Natural killer cell (primary cell): ENCODE data around the gene SP110. TPM values are rescaled to one million over a fixed set of nuclear protein-coding genes. Genes with fewer than 3 reads are reported as not detected.

Experiments
- ATAC-seq, 3 donors: fragments of 150-1000 bp in 2 of 3; fragments of 200-7000 bp in 1 of 3; cut with Tn5 transposase; 1 replicate in 1 of 3; 2 replicates in 2 of 3; pipeline ENCODE4 v1.10.0; 2021; ENCODE audit warnings: mild to moderate bottlenecking in 2 of 3, moderate library complexity in 2 of 3
- DNase-seq, 2 donors: peaks; one replicate each; pipeline versions ENCODE4 v3.0.0 to v3.0.0-alpha.2; 2013 to 2021; ENCODE audit warnings: mixed read lengths in 1 of 2
- H3K27ac ChIP-seq: one replicate; pipeline ENCODE4 v1.5.1; 2013; ENCODE audit warnings: mild to moderate bottlenecking, low read length
- H3K27me3 ChIP-seq: one replicate; pipeline ENCODE4 v1.6.1; 2013; ENCODE audit warnings: low read length; ENCODE audit not compliant: control insufficient read depth, insufficient read depth
- H3K36me3 ChIP-seq: one replicate; pipeline ENCODE4 v1.6.1; 2013; ENCODE audit warnings: low read length; ENCODE audit not compliant: control insufficient read depth, insufficient read depth
- H3K4me1 ChIP-seq: one replicate; pipeline ENCODE4 v1.6.1; 2013; ENCODE audit warnings: low read length; ENCODE audit not compliant: control insufficient read depth, insufficient read depth
- H3K4me3 ChIP-seq: one replicate; pipeline ENCODE4 v1.5.1; 2013; ENCODE audit warnings: low read length
- H3K9me3 ChIP-seq: one replicate; pipeline ENCODE4 v1.6.1; 2013; ENCODE audit warnings: low read length; ENCODE audit not compliant: control insufficient read depth, insufficient read depth
- H3K27ac Mint-ChIP-seq, 2 donors: one replicate each; pipeline ENCODE4 v1.8.0; 2022; ENCODE audit warnings: mild to moderate bottlenecking in 2 of 2, mixed read lengths in 2 of 2, moderate library complexity in 1 of 2
- H3K27me3 Mint-ChIP-seq, 2 donors: one replicate each; pipeline ENCODE4 v1.8.0; 2022; ENCODE audit warnings: low read depth in 2 of 2, mixed read lengths in 2 of 2
- H3K36me3 Mint-ChIP-seq: one replicate; pipeline ENCODE4 v1.8.0; 2022; ENCODE audit warnings: mixed read lengths
- H3K4me1 Mint-ChIP-seq, 2 donors: one replicate each; pipeline ENCODE4 v1.8.0; 2022; ENCODE audit warnings: mixed read lengths in 2 of 2
- H3K4me3 Mint-ChIP-seq: one replicate; pipeline ENCODE4 v1.8.0; 2022; ENCODE audit warnings: mild to moderate bottlenecking, moderate library complexity, mixed read lengths
- H3K9me3 Mint-ChIP-seq, 2 donors: one replicate each; pipeline ENCODE4 v1.8.0; 2022; ENCODE audit warnings: mixed read lengths in 2 of 2
- CTCF ChIP-seq: fragments of 200-600 bp; IDR thresholded peaks from one replicate; pipeline ENCODE4 v1.8.0; 2022; ENCODE audit warnings: antibody characterized with exemption
- WGBS: methylation state at CpG from one replicate; pipeline ENCODE4 v1.1.7; 2013; ENCODE audit warnings: missing lambda C conversion rate; ENCODE audit not compliant: insufficient coverage; 5-methylcytosine and 5-hydroxymethylcytosine counted together
- intact Hi-C: fragments of 100-400 bp; cut with micrococcal nuclease; formaldehyde crosslinking; loops from one replicate; pipeline ENCODE4 v1.14.2; 2022
- total RNA-seq, 4 donors: library from RNA; stranded (reverse); fragments of 120-200 nt in 1 of 4; gene quantifications; one replicate each; pipeline versions ENCODE4 v1.2.3 to v1.2.4, GENCODE V29; 2013 to 2022

Gene SP110
- total RNA-seq = 100 to 1,000 TPM in 1 of 3 donors, 10 to 100 TPM in 2; 92.7 to 132 (median 97.9) TPM
- total RNA-seq (2013) = 208 TPM

DNA sequence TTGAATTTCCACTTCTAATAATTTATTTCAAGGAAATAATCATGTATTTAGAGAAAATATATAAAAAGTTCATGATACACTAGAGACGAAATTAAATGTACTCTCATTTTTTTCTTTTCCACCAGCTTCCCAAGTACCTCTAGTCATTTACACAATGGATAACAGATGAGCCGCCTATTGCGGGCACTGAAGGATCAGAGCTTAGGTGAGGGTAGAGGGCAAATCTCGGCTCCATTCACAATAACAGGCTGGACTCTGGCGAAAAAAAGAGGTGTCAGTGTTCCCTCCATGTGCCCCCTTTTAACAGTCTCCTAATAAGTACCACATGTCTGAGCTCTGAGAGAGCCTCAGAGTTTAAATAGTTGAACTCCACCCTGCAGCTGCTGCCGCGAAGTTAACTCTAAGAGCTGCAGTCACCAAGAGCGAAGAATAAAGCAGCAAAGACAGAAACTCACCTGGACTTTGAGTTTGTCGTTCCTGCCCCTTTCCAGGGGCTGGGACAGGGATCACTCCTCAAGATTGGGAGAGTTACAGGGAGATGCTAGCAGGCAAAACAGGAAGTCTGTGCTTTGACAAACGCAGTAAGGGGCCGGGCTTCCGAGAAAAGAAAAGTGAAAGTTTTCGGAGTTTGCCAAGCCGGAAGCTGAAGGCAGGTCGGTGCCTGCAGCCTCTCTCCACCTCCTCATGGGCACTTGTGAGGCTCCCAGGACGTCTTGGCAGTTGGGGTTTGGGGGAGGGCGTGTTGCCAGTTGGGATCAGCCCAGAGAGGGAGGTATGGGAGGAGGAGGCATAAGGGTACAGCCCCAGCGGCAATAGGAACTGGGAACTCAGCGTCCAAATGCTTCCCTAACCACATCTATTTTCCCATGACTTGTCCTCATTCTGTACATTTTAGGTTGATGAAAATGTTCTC is at the start of gene SP110:
SP110 (minus strand) TSS at position 566 of the 913 bp plus-strand sequence. CDS start 3,057 bp downstream, outside the sequence.
- Mint-ChIP-seq H3K27ac (peak within 1 kb of the TSS; percentile 96 to 97), H3K9me3 (no peaks in the 10 kb centered on the region), H3K4me1 (peaks cover 47 to 65% of the 10 kb centered on the region in 2 donors), H3K4me3 (peak within 1 kb of the TSS; percentile 99), H3K36me3 (peaks cover 18% of the 10 kb centered on the region), H3K27me3 (no peaks in the 10 kb centered on the region)
- Histone ChIP-seq H3K4me3 (peak within 1 kb of the TSS; percentile 73), H3K4me1 (peaks cover 36% of the 10 kb centered on the region), H3K27me3 (no peaks in the 10 kb centered on the region), H3K27ac (peak within 1 kb of the TSS; percentile 83), H3K36me3 (peaks cover 23% of the 10 kb centered on the region), H3K9me3 (no peaks in the 10 kb centered on the region)
- ATAC-seq (peak; percentile 95 to 96 (median 96)), DNase-seq (peak; percentile 64 to 88)
- 0% methylated on average over 13 of the region's 19 CpGs for WGBS
- no peak for TF ChIP-seq CTCF
- intact Hi-C loops = no loop called here

- TF ChIP-seq CTCF = no peak
- intact Hi-C loops = no loop called here
- peaks cover 0 to 3% of the 10 kb centered on the region in 2 donors for H3K9me3 Mint-ChIP-seq
- Histone ChIP-seq H3K9me3 (no peaks in the 10 kb centered on the region), H3K36me3 (peaks cover 63% of the 10 kb centered on the region), H3K27ac (no peak overlapping the region), H3K4me3 (no peak overlapping the region), H3K27me3 (no peaks in the 10 kb centered on the region), H3K4me1 (no peaks in the 10 kb centered on the region)
- DNase-seq (no peak), ATAC-seq (no peak)
- H3K36me3 Mint-ChIP-seq = peaks cover 46% of the 10 kb centered on the region
- H3K4me3 Mint-ChIP-seq = no peak overlapping the region
- H3K27me3 Mint-ChIP-seq = no peaks in the 10 kb centered on the region
- H3K27ac Mint-ChIP-seq = no peak overlapping the region
- peaks cover 0 to 11% of the 10 kb centered on the region in 2 donors for H3K4me1 Mint-ChIP-seq
- WGBS = 89% methylated on average over 3 of the region's 3 CpGs
Observed at GRCh38 chr2:230268606-230269243, 48.9 kb upstream of the SP110 start.

GRCh38 chr2:230267556-230267955 is 47.8 kb upstream of the SP110 start:
- WGBS = 59% methylated on average over 3 of the region's 3 CpGs
- H3K9me3 ChIP-seq = no peaks in the 10 kb centered on the region
- Mint-ChIP-seq H3K27me3 (no peaks in the 10 kb centered on the region), H3K9me3 (peaks cover 0 to 3% of the 10 kb centered on the region in 2 donors), H3K27ac (no peak overlapping the region), H3K4me3 (no peak overlapping the region), H3K4me1 (peaks cover 7 to 21% of the 10 kb centered on the region in 2 donors), H3K36me3 (peaks cover 42% of the 10 kb centered on the region)
- no peak for TF ChIP-seq CTCF
- peaks cover 57% of the 10 kb centered on the region for H3K36me3 ChIP-seq
- H3K27ac ChIP-seq = peak overlapping the region; percentile 25
- H3K27me3 ChIP-seq = no peaks in the 10 kb centered on the region
- intact Hi-C loops = no loop called here
- DNase-seq (no peak), ATAC-seq (no peak)
- no peaks in the 10 kb centered on the region for H3K4me1 ChIP-seq
- no peak overlapping the region for H3K4me3 ChIP-seq
